Vagina (tissue), 2 donors: ENCODE results near the gene ITGAV. TPM values are rescaled to one million over a fixed set of nuclear protein-coding genes. Genes with fewer than 3 reads are reported as not detected.

Source experiments
- DNase-seq, 2 donors: peaks; one replicate each; pipeline ENCODE4 v3.0.0-alpha.2; 2017; ENCODE audit errors: extremely low spot score in 2 of 2
- H3K27ac ChIP-seq: fragments of 200-600 bp; sonication (generic); one replicate; pipeline ENCODE4 v1.5.1; 2019
- H3K27me3 ChIP-seq: fragments of 200-600 bp; sonication (generic); one replicate; pipeline ENCODE4 v1.5.1; 2019
- H3K36me3 ChIP-seq, 2 donors: fragments of 200-600 bp; sonication (generic); one replicate each; pipeline ENCODE4 v1.5.1; 2017 to 2019
- H3K4me1 ChIP-seq: fragments of 200-600 bp; sonication (generic); one replicate; pipeline ENCODE4 v1.5.1; 2019
- H3K4me3 ChIP-seq, 2 donors: fragments of 200-600 bp; sonication (generic); 1 replicate in 1 of 2; 2 replicates in 1 of 2; pipeline ENCODE4 v1.5.1; 2016 to 2019
- H3K9me3 ChIP-seq: fragments of 200-600 bp; sonication (generic); one replicate; pipeline ENCODE4 v1.5.1; 2019
- CTCF ChIP-seq, 3 experiments: fragments of 450-650 bp in 2 of 3; fragments of 200-600 bp in 1 of 3; sonication (generic) in 1 of 3; IDR thresholded peaks; one replicate each; pipeline ENCODE4 v1.5.1; 2017 to 2019; ENCODE audit warnings: antibody characterized with exemption in 3 of 3, mild to moderate bottlenecking in 2 of 3, moderate library complexity in 2 of 3
- POLR2A ChIP-seq, 2 donors: fragments of 450-650 bp; IDR thresholded peaks; one replicate each; pipeline ENCODE4 v1.6.1; 2017; ENCODE audit warnings: antibody characterized with exemption in 2 of 2, mild to moderate bottlenecking in 2 of 2, moderate library complexity in 2 of 2
- POLR2AphosphoS5 ChIP-seq, 2 donors: sonication (generic); formaldehyde crosslinking; IDR thresholded peaks; one replicate each; pipeline ENCODE4 v1.9.0; 2017; ENCODE audit warnings: antibody characterized with exemption in 2 of 2, mild to moderate bottlenecking in 2 of 2, low read depth in 1 of 2; ENCODE audit not compliant: insufficient read depth in 1 of 2
- intact Hi-C: fragments of 100-400 bp; cut with DNase I; formaldehyde crosslinking; loops from one replicate; pipeline ENCODE4 v1.15.1; 2023
- total RNA-seq: library from RNA; depleted of rRNA; stranded (reverse); fragments of >200 nt; gene quantifications from one replicate; pipeline ENCODE4 v1.2.3, GENCODE V29; 2016

The ITGAV gene
- total RNA-seq, 1 donor from 2014 or later: 55.0 TPM

DNA sequence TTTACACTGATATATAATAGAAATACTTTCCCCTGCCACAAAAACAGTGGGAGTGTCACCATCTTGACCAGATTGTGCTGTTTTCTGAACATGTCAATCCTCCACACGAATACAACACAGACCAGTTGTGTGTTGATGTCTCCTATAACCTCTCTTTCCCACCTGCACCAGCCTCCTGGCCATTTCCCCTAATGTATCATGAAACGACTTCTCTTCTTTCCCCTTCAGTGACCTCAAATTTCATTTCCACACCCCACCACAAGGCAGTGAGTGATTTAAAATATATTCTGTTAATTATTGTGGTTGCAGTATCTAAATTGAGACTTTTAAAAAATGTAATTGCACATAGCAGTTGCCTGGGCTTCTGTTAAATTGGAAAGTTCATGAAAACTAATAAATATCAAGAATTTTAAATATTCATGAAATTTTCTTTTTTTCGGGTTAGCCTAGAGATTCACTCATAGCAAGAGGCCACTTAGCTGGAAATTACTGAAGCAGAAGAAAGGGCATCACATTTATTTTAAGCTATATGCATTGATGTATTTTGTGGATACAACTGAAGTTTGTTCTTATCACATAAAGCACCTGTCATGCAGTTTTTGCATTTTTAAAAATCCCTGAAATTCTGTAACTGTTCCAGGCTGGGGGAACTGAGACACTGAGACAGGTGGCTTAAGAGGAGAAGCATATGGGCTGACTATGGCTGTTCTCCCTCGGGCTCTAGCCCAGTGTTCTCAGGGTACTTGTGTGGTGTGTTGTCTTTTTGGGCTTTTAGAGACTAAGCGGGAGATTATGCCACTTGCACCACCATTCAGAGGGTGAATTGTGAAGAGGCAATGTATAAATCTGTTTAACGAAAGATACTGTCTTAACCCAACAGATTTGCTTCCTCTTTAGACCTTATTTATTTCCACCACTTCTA, 119.9 kb downstream of the ITGAV start:
- Histone ChIP-seq H3K27me3 (no peaks in the 10 kb centered on the region), H3K9me3 (no peaks in the 10 kb centered on the region), H3K36me3 (no peaks in the 10 kb centered on the region), H3K4me1 (no peaks in the 10 kb centered on the region), H3K27ac (no peak overlapping the region), H3K4me3 (no peak overlapping the region)
- no peak for TF ChIP-seq POLR2A (IDR thresholded peaks at IDR 0.05)
- TF ChIP-seq POLR2AphosphoS5 (IDR thresholded peaks at IDR 0.05; ENCODE audit: insufficient read depth in 1 of 2, low read depth in 1 of 2): no peak
- no peak for TF ChIP-seq CTCF (IDR thresholded peaks at IDR 0.05)
- DNase-seq: no peak
- intact Hi-C loops: no loop called here

GRCh38 chr2:186713691-186714090, 123.8 kb downstream of the ITGAV start:
- no peaks in the 10 kb centered on the region for H3K27me3 ChIP-seq
- no peaks in the 10 kb centered on the region for H3K4me1 ChIP-seq
- TF ChIP-seq POLR2AphosphoS5 (IDR thresholded peaks at IDR 0.05; ENCODE audit: insufficient read depth in 1 of 2, low read depth in 1 of 2): no peak
- TF ChIP-seq CTCF (IDR thresholded peaks at IDR 0.05): no peak
- no peak for TF ChIP-seq POLR2A (IDR thresholded peaks at IDR 0.05)
- no peak overlapping the region for H3K4me3 ChIP-seq
- H3K27ac ChIP-seq: no peak overlapping the region
- H3K36me3 ChIP-seq: no peaks in the 10 kb centered on the region
- H3K9me3 ChIP-seq: no peaks in the 10 kb centered on the region
- intact Hi-C loops: no loop called here
- DNase-seq: no peak

DNA sequence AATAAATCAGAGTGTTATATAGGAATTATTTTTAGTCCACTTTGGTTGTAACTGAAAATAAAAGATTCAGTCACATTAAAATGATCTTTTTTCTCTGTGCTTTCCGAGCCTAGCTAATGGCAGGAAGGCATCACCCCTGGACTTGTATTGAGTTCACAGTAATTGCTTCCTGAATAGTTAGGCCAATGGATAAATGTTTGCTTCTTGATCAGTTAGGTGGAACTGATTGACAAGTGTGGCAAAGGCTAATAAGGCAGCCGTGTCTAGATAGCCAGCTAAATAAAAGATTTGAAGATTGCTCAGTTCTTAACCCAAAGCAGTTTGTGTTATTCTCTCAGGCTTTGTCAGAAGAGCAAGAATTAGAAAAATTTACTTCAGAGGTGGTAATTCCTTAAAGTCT, 124.8 kb downstream of the ITGAV start:
- Histone ChIP-seq H3K36me3 (no peaks in the 10 kb centered on the region), H3K27ac (no peak overlapping the region), H3K9me3 (no peaks in the 10 kb centered on the region), H3K27me3 (no peaks in the 10 kb centered on the region), H3K4me1 (no peaks in the 10 kb centered on the region), H3K4me3 (no peak overlapping the region)
- no peak for TF ChIP-seq CTCF (IDR thresholded peaks at IDR 0.05)
- TF ChIP-seq POLR2A (IDR thresholded peaks at IDR 0.05): no peak
- TF ChIP-seq POLR2AphosphoS5 (IDR thresholded peaks at IDR 0.05; ENCODE audit: insufficient read depth in 1 of 2, low read depth in 1 of 2): no peak
- intact Hi-C loops: no loop called here
- DNase-seq: no peak

DNA sequence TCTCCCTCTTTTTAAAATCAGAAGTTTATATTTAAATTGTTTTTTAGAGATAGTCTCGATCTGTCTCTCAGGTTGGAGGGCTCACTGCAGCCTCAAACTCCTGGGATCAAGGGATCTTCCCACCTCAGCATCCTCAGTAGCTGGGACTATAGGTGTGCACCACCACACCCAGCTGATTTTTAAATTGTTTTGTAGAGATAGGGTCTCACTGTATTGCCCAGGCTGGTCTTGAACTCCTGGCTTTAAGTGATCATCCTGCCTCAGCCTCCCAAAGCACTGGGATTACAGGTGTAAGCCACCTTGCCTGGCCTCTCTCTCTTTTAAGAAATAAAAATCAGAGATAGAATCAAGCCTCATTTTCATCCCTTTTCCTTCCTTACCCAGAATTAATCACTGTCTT, 126.1 kb downstream of the ITGAV start:
- no peaks in the 10 kb centered on the region for H3K4me1 ChIP-seq
- no peak overlapping the region for H3K27ac ChIP-seq

More for the DNA sequence above, 126.1 kb downstream of the ITGAV start:
- H3K36me3 ChIP-seq: no peaks in the 10 kb centered on the region
- no peak overlapping the region for H3K4me3 ChIP-seq
- DNase-seq: no peak
- intact Hi-C loops: no loop called here
- no peaks in the 10 kb centered on the region for H3K9me3 ChIP-seq
- TF ChIP-seq POLR2A (IDR thresholded peaks at IDR 0.05) (no peak), CTCF (IDR thresholded peaks at IDR 0.05) (no peak), POLR2AphosphoS5 (IDR thresholded peaks at IDR 0.05; ENCODE audit: insufficient read depth in 1 of 2, low read depth in 1 of 2) (no peak)
- no peaks in the 10 kb centered on the region for H3K27me3 ChIP-seq
